ENCODE measurements around the gene R3HDM1. TPM values are rescaled to one million over a fixed set of nuclear protein-coding genes. Genes with fewer than 3 reads are reported as not detected.

The R3HDM1 gene
- total RNA-seq, 1 experiment from 2014 or later = 52.4 TPM

DNA sequence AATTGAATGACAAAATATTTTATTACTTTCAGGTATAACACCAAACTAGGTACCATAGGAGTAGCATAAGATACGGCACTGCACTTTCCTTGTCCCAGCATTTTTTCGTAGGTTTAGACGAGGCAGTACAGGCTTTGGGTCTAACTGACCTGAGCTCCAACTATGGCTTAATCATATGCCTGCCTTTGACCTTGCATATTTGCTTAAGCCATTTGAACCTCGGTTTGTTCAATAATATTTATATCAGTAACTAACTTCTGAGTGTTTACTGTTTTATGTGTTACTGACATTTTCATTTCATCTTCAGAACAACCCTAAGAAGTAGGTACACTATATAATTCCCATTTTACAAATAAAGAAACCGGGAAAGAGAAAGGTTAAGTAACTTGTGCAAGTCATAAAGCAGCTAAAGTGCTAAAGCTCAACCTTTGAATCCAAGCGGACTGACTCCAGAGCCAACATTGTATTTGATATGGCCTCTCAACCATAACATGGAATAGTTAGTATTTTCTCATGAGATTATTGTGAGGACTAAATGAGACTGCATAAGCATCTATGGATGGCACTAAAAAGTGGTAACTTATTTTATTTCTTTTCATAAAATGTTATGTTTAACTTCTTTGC, 104.0 kb downstream of the R3HDM1 start:
- H3K9me3 Mint-ChIP-seq (ENCODE audit: unreplicated experiment) = no peaks in the 10 kb centered on the region
- no TSS peak for BruUV-seq (replicated peaks)
- ChIA-PET CTCF (interaction anchor here (1.0 kb wide), 1 partner anchor 69 kb away, joined by 3 read pairs; no protein-coding TSS in a partner anchor), POLR2A (no interaction called here)
- TF ChIP-seq, protein P1, sequence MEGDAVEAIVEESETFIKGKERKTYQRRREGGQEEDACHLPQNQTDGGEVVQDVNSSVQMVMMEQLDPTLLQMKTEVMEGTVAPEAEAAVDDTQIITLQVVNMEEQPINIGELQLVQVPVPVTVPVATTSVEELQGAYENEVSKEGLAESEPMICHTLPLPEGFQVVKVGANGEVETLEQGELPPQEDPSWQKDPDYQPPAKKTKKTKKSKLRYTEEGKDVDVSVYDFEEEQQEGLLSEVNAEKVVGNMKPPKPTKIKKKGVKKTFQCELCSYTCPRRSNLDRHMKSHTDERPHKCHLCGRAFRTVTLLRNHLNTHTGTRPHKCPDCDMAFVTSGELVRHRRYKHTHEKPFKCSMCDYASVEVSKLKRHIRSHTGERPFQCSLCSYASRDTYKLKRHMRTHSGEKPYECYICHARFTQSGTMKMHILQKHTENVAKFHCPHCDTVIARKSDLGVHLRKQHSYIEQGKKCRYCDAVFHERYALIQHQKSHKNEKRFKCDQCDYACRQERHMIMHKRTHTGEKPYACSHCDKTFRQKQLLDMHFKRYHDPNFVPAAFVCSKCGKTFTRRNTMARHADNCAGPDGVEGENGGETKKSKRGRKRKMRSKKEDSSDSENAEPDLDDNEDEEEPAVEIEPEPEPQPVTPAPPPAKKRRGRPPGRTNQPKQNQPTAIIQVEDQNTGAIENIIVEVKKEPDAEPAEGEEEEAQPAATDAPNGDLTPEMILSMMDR (IDR thresholded peaks at IDR 0.05; ENCODE audit: unreplicated experiment) = no peak
- H3K27me3 Mint-ChIP-seq (ENCODE audit: insufficient read depth, unreplicated experiment) = no peaks in the 10 kb centered on the region
- DNase-seq (ENCODE audit: unreplicated experiment) = no peak
- H3K4me3 Mint-ChIP-seq (ENCODE audit: unreplicated experiment) = no peak overlapping the region
- peaks cover 55% of the 10 kb centered on the region for H3K36me3 Mint-ChIP-seq (ENCODE audit: insufficient read depth, unreplicated experiment)
- no peak overlapping the region for H3K27ac Mint-ChIP-seq (ENCODE audit: low read depth, unreplicated experiment)
- H3K4me1 Mint-ChIP-seq (ENCODE audit: insufficient read depth, unreplicated experiment) = no peaks in the 10 kb centered on the region
- intact Hi-C loops (cut with micrococcal nuclease) = no loop called here

DNA sequence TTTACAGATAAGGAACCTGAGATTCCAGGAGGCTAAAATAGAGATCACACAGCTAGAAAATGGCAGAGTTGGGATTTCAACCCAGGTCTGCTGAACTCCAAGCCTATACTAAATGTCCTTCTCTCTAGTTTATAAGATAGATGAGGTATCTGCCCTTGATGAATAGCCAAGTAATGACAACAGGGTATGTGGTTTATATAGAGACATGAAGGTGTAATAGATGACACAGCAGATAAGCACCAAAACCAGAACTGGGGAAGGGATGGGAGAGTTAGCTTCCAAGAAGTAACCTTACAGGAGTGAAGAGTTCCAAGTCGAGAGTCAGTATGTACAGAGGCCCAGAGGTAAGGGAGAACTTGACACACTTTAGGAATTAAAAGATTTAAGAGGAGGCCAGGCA, 105.7 kb downstream of the R3HDM1 start:
- H3K27me3 Mint-ChIP-seq (ENCODE audit: insufficient read depth, unreplicated experiment) = no peaks in the 10 kb centered on the region
- no peak overlapping the region for H3K27ac Mint-ChIP-seq (ENCODE audit: low read depth, unreplicated experiment)
- H3K4me3 Mint-ChIP-seq (ENCODE audit: unreplicated experiment) = no peak overlapping the region
- POLR2A ChIA-PET = no interaction called here
- no peaks in the 10 kb centered on the region for H3K9me3 Mint-ChIP-seq (ENCODE audit: unreplicated experiment)
- CTCF ChIA-PET = interaction anchor here (0.7 kb wide), 2 partner anchors 32 to 1321 kb away, joined by 3 read pairs; no protein-coding TSS in a partner anchor
- no peaks in the 10 kb centered on the region for H3K4me1 Mint-ChIP-seq (ENCODE audit: insufficient read depth, unreplicated experiment)
- TF ChIP-seq, protein P1 (IDR thresholded peaks at IDR 0.05; ENCODE audit: unreplicated experiment) = no peak
- intact Hi-C loops (cut with micrococcal nuclease) = no loop called here
- no peak for DNase-seq (ENCODE audit: unreplicated experiment)
- no TSS peak for BruUV-seq (replicated peaks)
- H3K36me3 Mint-ChIP-seq (ENCODE audit: insufficient read depth, unreplicated experiment) = peaks cover 50% of the 10 kb centered on the region

GRCh38 chr2:135637456-135638087, 106.3 kb downstream of the R3HDM1 start:
- H3K27ac Mint-ChIP-seq (ENCODE audit: low read depth, unreplicated experiment) = no peak overlapping the region
- ChIA-PET POLR2A (no interaction called here), CTCF (interaction anchor here (0.7 to 1.2 kb wide), 3 partner anchors 32 to 76 kb away, joined by 3 read pairs; no protein-coding TSS in a partner anchor)
- H3K4me1 Mint-ChIP-seq (ENCODE audit: insufficient read depth, unreplicated experiment) = no peaks in the 10 kb centered on the region
- H3K27me3 Mint-ChIP-seq (ENCODE audit: insufficient read depth, unreplicated experiment) = no peaks in the 10 kb centered on the region
- H3K36me3 Mint-ChIP-seq (ENCODE audit: insufficient read depth, unreplicated experiment) = peaks cover 44% of the 10 kb centered on the region
- intact Hi-C loops (cut with micrococcal nuclease) = no loop called here
- DNase-seq (ENCODE audit: unreplicated experiment) = no peak
- H3K9me3 Mint-ChIP-seq (ENCODE audit: unreplicated experiment) = no peaks in the 10 kb centered on the region
- TF ChIP-seq, protein P1 (IDR thresholded peaks at IDR 0.05; ENCODE audit: unreplicated experiment) = no peak
- no peak overlapping the region for H3K4me3 Mint-ChIP-seq (ENCODE audit: unreplicated experiment)
- BruUV-seq (replicated peaks) = no TSS peak

DNA sequence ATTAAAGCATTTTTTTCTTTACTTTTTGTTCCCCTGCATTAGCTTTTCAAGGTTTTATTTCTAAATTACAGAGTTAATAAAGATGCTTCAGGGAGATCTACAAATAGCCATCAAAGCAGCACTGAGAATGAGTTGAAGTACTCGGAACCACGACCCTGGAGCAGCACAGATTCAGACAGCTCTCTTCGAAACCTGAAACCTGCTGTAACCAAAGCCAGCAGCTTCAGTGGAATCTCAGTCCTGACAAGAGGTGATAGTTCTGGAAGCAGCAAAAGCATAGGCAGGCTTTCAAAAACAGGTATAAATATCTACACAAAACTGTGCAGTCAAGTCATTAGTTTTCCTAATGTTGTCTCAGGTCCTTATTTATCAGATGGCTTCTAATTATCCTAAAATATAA, 107.5 kb downstream of the R3HDM1 start:
- BruUV-seq (replicated peaks) = no TSS peak
- intact Hi-C loops (cut with micrococcal nuclease) = no loop called here
- TF ChIP-seq, protein P1 (IDR thresholded peaks at IDR 0.05; ENCODE audit: unreplicated experiment) = no peak
- POLR2A ChIA-PET = no interaction called here
- Mint-ChIP-seq H3K4me1 (ENCODE audit: insufficient read depth, unreplicated experiment) (no peaks in the 10 kb centered on the region), H3K36me3 (ENCODE audit: insufficient read depth, unreplicated experiment) (peaks cover 44% of the 10 kb centered on the region), H3K27ac (ENCODE audit: low read depth, unreplicated experiment) (no peak overlapping the region), H3K9me3 (ENCODE audit: unreplicated experiment) (no peaks in the 10 kb centered on the region), H3K27me3 (ENCODE audit: insufficient read depth, unreplicated experiment) (no peaks in the 10 kb centered on the region), H3K4me3 (ENCODE audit: unreplicated experiment) (no peak overlapping the region)
- CTCF ChIA-PET = interaction anchor here (1.2 kb wide), 1 partner anchor 71 kb away, joined by 3 read pairs; no protein-coding TSS in a partner anchor
- DNase-seq (ENCODE audit: unreplicated experiment) = no peak

Data from MCF 10A (cell line).